Vagina (tissue), 2 donors: ENCODE data around the gene POLDIP3.

ENCODE experiments used
- CTCF ChIP-seq, 3 experiments: fragments of 450-650 bp in 2 of 3; fragments of 200-600 bp in 1 of 3; sonication (generic) in 1 of 3; IDR thresholded peaks; one replicate each; pipeline ENCODE4 v1.5.1; 2017 to 2019; ENCODE audit warnings: antibody characterized with exemption in 3 of 3, mild to moderate bottlenecking in 2 of 3, moderate library complexity in 2 of 3
- POLR2A ChIP-seq, 2 donors: fragments of 450-650 bp; IDR thresholded peaks; one replicate each; pipeline ENCODE4 v1.6.1; 2017; ENCODE audit warnings: antibody characterized with exemption in 2 of 2, mild to moderate bottlenecking in 2 of 2, moderate library complexity in 2 of 2
- POLR2AphosphoS5 ChIP-seq, 2 donors: sonication (generic); formaldehyde crosslinking; IDR thresholded peaks; one replicate each; pipeline ENCODE4 v1.9.0; 2017; ENCODE audit warnings: antibody characterized with exemption in 2 of 2, mild to moderate bottlenecking in 2 of 2, low read depth in 1 of 2; ENCODE audit not compliant: insufficient read depth in 1 of 2

GRCh38 chr22:42635531-42635930 lies 20.8 kb upstream of the POLDIP3 start:
- no peak for TF ChIP-seq CTCF (IDR thresholded peaks at IDR 0.05)
- peak; percentile 80 to 92 for TF ChIP-seq POLR2AphosphoS5 (IDR thresholded peaks at IDR 0.05; ENCODE audit: insufficient read depth in 1 of 2, low read depth in 1 of 2)
- TF ChIP-seq POLR2A (IDR thresholded peaks at IDR 0.05): no peak
